HEK293 (cell line): ENCODE results near the gene RNF11.

ENCODE experiments used
- RBAK ChIP-seq: fragments of 450-650 bp; formaldehyde crosslinking; IDR thresholded peaks from 2 replicates; pipeline ENCODE4 v1.5.1; 2016; ENCODE audit warnings: missing biosample characterization, missing genetic modification characterization
- REST ChIP-seq: fragments of 450-650 bp; formaldehyde crosslinking; IDR thresholded peaks from 2 replicates; pipeline ENCODE4 v1.5.1; 2016; ENCODE audit warnings: missing biosample characterization, missing genetic modification characterization
- ZBTB7A ChIP-seq: fragments of 450-650 bp; formaldehyde crosslinking; IDR thresholded peaks from 2 replicates; pipeline ENCODE4 v1.5.1; 2016; ENCODE audit warnings: low read depth, missing biosample characterization, missing genetic modification characterization
- ZNF214 ChIP-seq: fragments of 450-650 bp; formaldehyde crosslinking; IDR thresholded peaks from 2 replicates; pipeline ENCODE4 v1.5.1; 2017; ENCODE audit warnings: missing biosample characterization, mild to moderate bottlenecking, missing genetic modification characterization, borderline replicate concordance
- ZNF274 ChIP-seq, 2 experiments: fragments of 200-500 bp in 1 of 2; fragments of 450-650 bp in 1 of 2; sonication (Bioruptor generic) in 1 of 2; formaldehyde crosslinking in 1 of 2; IDR thresholded peaks; 2 replicates each; pipeline versions ENCODE4 v1.5.1 to v1.6.1; 2014 to 2016; ENCODE audit warnings: borderline replicate concordance in 1 of 2, inconsistent platforms in 1 of 2, low read length in 1 of 2, missing biosample characterization in 1 of 2, missing genetic modification characterization in 1 of 2
- ZNF521 ChIP-seq: fragments of 450-650 bp; formaldehyde crosslinking; IDR thresholded peaks from 2 replicates; pipeline ENCODE4 v1.5.1; 2017; ENCODE audit warnings: missing biosample characterization, mild to moderate bottlenecking, missing genetic modification characterization
- ZNF555 ChIP-seq: fragments of 450-650 bp; formaldehyde crosslinking; conservative IDR thresholded peaks from 2 replicates; pipeline ENCODE4 v1.5.1; 2017; ENCODE audit warnings: missing biosample characterization, mild to moderate bottlenecking, missing genetic modification characterization, inconsistent platforms
- ZNF561 ChIP-seq: fragments of 450-650 bp; IDR thresholded peaks from 2 replicates; pipeline ENCODE4 v1.5.1; 2018; ENCODE audit warnings: missing biosample characterization, missing genetic modification characterization, borderline replicate concordance
- ZSCAN16 ChIP-seq: fragments of 450-650 bp; formaldehyde crosslinking; IDR thresholded peaks from 2 replicates; pipeline ENCODE4 v1.5.1; 2016; ENCODE audit warnings: missing biosample characterization, missing genetic modification characterization
- ZSCAN18 ChIP-seq: fragments of 450-650 bp; formaldehyde crosslinking; IDR thresholded peaks from 2 replicates; pipeline ENCODE4 v1.5.1; 2016; ENCODE audit warnings: missing biosample characterization, missing genetic modification characterization
- TF ChIP-seq, protein P1 (sequence below): fragments of 450-650 bp; formaldehyde crosslinking; IDR thresholded peaks from 2 replicates; pipeline ENCODE4 v1.5.1; 2016; ENCODE audit warnings: missing biosample characterization, missing genetic modification characterization
- TF ChIP-seq, protein P2 (sequence below): fragments of 450-650 bp; formaldehyde crosslinking; IDR thresholded peaks from 2 replicates; pipeline ENCODE4 v1.5.1; 2016; ENCODE audit warnings: missing biosample characterization, missing genetic modification characterization

DNA sequence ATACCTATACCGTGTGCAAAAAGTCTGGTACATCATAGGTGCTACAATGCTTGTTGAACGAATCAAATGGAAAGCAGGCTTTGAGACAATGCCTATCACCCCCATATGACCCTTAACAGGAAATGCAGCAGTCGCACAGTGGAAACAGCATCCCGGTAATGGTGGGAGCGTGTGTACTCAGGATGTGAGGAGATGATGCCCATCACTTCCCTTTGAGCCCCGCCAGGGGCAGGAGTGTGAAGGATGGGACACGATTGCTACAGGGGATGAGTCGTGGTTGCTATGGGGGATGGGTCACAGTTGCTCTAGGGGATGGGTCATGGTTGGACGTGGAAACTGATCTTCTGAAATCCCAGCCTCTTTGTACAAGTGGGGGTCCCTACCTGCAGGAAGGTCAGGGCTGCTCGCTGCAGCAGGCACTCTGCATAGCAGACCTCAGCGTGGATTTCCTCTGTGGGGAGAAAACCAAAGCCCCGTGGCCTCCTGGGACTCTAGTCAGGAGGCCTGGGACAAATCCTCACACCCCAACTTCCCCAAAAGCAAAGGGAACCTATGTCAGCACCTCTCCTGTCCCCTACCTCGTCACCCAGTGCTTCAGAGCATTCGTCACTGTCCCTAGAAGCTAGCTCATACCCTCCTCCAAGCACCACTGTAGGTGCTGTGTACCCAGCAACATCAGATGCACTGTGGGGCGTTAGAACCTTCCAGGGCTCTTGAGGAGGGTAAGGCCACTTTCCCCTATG, 75.0 kb downstream of the RNF11 start:
- TF ChIP-seq ZSCAN16 (tag by site-specific recombination) (no peak), ZSCAN18 (no peak), REST (tag by site-specific recombination) (no peak), ZNF561 (no peak), ZNF274 (IDR thresholded peaks at IDR 0.05; ENCODE audit: low read length) (no peak), ZNF274 (tag by site-specific recombination; IDR thresholded peaks at IDR 0.05; ENCODE audit: borderline replicate concordance) (no peak), ZNF521 (no peak), RBAK (tag by site-specific recombination) (no peak), ZNF555 (tag by site-specific recombination) (no peak), ZNF214 (tag by site-specific recombination) (no peak), ZBTB7A (tag by site-specific recombination) (no peak)
- TF ChIP-seq, protein P1, sequence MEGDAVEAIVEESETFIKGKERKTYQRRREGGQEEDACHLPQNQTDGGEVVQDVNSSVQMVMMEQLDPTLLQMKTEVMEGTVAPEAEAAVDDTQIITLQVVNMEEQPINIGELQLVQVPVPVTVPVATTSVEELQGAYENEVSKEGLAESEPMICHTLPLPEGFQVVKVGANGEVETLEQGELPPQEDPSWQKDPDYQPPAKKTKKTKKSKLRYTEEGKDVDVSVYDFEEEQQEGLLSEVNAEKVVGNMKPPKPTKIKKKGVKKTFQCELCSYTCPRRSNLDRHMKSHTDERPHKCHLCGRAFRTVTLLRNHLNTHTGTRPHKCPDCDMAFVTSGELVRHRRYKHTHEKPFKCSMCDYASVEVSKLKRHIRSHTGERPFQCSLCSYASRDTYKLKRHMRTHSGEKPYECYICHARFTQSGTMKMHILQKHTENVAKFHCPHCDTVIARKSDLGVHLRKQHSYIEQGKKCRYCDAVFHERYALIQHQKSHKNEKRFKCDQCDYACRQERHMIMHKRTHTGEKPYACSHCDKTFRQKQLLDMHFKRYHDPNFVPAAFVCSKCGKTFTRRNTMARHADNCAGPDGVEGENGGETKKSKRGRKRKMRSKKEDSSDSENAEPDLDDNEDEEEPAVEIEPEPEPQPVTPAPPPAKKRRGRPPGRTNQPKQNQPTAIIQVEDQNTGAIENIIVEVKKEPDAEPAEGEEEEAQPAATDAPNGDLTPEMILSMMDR (tag by site-specific recombination), result no peak
- TF ChIP-seq, protein P2, sequence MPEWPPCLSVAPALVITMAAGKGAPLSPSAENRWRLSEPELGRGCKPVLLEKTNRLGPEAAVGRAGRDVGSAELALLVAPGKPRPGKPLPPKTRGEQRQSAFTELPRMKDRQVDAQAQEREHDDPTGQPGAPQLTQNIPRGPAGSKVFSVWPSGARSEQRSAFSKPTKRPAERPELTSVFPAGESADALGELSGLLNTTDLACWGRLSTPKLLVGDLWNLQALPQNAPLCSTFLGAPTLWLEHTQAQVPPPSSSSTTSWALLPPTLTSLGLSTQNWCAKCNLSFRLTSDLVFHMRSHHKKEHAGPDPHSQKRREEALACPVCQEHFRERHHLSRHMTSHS, result no peak
